Vagina (tissue), 2 donors: ENCODE measurements around the gene KCNA5.

Experiments used
- POLR2A ChIP-seq, 2 donors: fragments of 450-650 bp; IDR thresholded peaks; one replicate each; pipeline ENCODE4 v1.6.1; 2017; ENCODE audit warnings: antibody characterized with exemption in 2 of 2, mild to moderate bottlenecking in 2 of 2, moderate library complexity in 2 of 2
- POLR2AphosphoS5 ChIP-seq, 2 donors: sonication (generic); formaldehyde crosslinking; IDR thresholded peaks; one replicate each; pipeline ENCODE4 v1.9.0; 2017; ENCODE audit warnings: antibody characterized with exemption in 2 of 2, mild to moderate bottlenecking in 2 of 2, low read depth in 1 of 2; ENCODE audit not compliant: insufficient read depth in 1 of 2
- TF ChIP-seq, protein P1 (sequence below), 3 experiments: fragments of 450-650 bp in 2 of 3; fragments of 200-600 bp in 1 of 3; sonication (generic) in 1 of 3; IDR thresholded peaks; one replicate each; pipeline ENCODE4 v1.5.1; 2017 to 2019; ENCODE audit warnings: antibody characterized with exemption in 3 of 3, mild to moderate bottlenecking in 2 of 3, moderate library complexity in 2 of 3

DNA sequence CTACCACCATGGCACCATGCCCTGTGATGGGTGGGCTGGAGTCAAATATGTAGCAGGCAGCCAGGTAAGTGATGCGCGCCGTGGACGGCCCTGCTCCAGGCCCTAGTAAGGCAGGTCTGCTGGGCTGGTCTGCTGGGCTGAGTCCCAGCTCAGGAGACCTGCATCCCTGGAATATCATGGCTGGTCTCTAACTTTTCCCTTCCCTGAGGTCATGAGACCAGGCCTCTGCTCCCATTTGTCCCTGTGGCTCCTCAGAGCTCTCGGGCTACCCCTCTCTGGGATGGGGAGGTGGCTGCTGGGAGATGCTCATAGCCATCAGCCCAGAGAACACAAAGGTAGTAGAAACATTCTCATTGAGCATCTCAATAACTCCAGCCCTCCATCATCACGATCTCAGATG is 19.8 kb upstream of the KCNA5 start:
- TF ChIP-seq, protein P1, sequence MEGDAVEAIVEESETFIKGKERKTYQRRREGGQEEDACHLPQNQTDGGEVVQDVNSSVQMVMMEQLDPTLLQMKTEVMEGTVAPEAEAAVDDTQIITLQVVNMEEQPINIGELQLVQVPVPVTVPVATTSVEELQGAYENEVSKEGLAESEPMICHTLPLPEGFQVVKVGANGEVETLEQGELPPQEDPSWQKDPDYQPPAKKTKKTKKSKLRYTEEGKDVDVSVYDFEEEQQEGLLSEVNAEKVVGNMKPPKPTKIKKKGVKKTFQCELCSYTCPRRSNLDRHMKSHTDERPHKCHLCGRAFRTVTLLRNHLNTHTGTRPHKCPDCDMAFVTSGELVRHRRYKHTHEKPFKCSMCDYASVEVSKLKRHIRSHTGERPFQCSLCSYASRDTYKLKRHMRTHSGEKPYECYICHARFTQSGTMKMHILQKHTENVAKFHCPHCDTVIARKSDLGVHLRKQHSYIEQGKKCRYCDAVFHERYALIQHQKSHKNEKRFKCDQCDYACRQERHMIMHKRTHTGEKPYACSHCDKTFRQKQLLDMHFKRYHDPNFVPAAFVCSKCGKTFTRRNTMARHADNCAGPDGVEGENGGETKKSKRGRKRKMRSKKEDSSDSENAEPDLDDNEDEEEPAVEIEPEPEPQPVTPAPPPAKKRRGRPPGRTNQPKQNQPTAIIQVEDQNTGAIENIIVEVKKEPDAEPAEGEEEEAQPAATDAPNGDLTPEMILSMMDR (IDR thresholded peaks at IDR 0.05), result no peak
- TF ChIP-seq POLR2A (IDR thresholded peaks at IDR 0.05) (no peak), POLR2AphosphoS5 (IDR thresholded peaks at IDR 0.05; ENCODE audit: insufficient read depth in 1 of 2, low read depth in 1 of 2) (no peak)
